Neural cell (in vitro differentiated cells): ENCODE data around the gene PFN3. TPM values are rescaled to one million over a fixed set of nuclear protein-coding genes. Genes with fewer than 3 reads are reported as not detected.

Experiments
- H2AFZ ChIP-seq: fragments of 200-600, 300-800 bp; sonication (generic), shearing (Covaris generic); 2 replicates; pipeline ENCODE4 v1.6.0; 2014; ENCODE audit warnings: low read depth, mild to moderate bottlenecking, antibody characterized with exemption, low read length, moderate library complexity
- H3F3A ChIP-seq: fragments of 200-600 bp; shearing (Covaris generic); 2 replicates; pipeline ENCODE4 v1.6.1; 2016; ENCODE audit warnings: mild to moderate bottlenecking, moderate library complexity, mixed read lengths, antibody characterized with exemption, low read length; ENCODE audit not compliant: insufficient read depth, poor library complexity, severe bottlenecking
- H3K27ac ChIP-seq: fragments of 200-600, 300-800 bp; sonication (generic), shearing (Covaris generic); 2 replicates; pipeline ENCODE4 v1.5.1; 2014; ENCODE audit warnings: mild to moderate bottlenecking, low read length, moderate library complexity
- H3K27me3 ChIP-seq: fragments of 300-800, 200-600 bp; sonication (generic), shearing (Covaris generic); 2 replicates; pipeline ENCODE4 v1.6.0; 2014; ENCODE audit warnings: mild to moderate bottlenecking, low read depth, low read length, moderate library complexity; ENCODE audit not compliant: insufficient read depth
- H3K36me3 ChIP-seq: fragments of 300-800, 200-600 bp; sonication (generic), shearing (Covaris generic); 2 replicates; pipeline ENCODE4 v1.5.1; 2014; ENCODE audit warnings: mild to moderate bottlenecking, antibody characterized with exemption, low read length, moderate library complexity; ENCODE audit not compliant: insufficient read depth
- H3K4me2 ChIP-seq: fragments of 300-800, 200-600 bp; sonication (generic), shearing (Covaris generic); 2 replicates; pipeline ENCODE4 v1.6.0; 2014; ENCODE audit warnings: mild to moderate bottlenecking, low read length
- H3K4me3 ChIP-seq: fragments of 300-800, 200-600 bp; sonication (generic), shearing (Covaris generic); 2 replicates; pipeline ENCODE4 v1.5.1; 2014; ENCODE audit warnings: mild to moderate bottlenecking, low read length, moderate library complexity
- H3K79me2 ChIP-seq: fragments of 200-600 bp; shearing (Covaris generic); replicated peaks from 2 replicates; pipeline ENCODE4 v1.6.0; 2014; ENCODE audit warnings: mild to moderate bottlenecking, low read length, moderate library complexity; ENCODE audit not compliant: insufficient read depth
- H3K9ac ChIP-seq: fragments of 300-800, 200-600 bp; sonication (generic), shearing (Covaris generic); 2 replicates; pipeline ENCODE4 v1.6.1; 2016; ENCODE audit warnings: mild to moderate bottlenecking, low read length, mixed read lengths
- H3K9me2 ChIP-seq: fragments of 200-600 bp; shearing (Covaris generic); 2 replicates; pipeline ENCODE4 v1.6.1; 2016; ENCODE audit warnings: mild to moderate bottlenecking, low read length, mixed read lengths; ENCODE audit not compliant: insufficient read depth
- H3K9me3 ChIP-seq: fragments of 200-600, 300-800 bp; sonication (generic), shearing (Covaris generic); 2 replicates; pipeline ENCODE4 v1.6.1; 2016; ENCODE audit warnings: mild to moderate bottlenecking, mixed run types, low read length, moderate library complexity, mixed read lengths
- H4K20me1 ChIP-seq: fragments of 200-600 bp; shearing (Covaris generic); 2 replicates; pipeline ENCODE4 v1.6.1; 2016; ENCODE audit warnings: mild to moderate bottlenecking, mixed run types; ENCODE audit not compliant: insufficient read depth
- CTCF ChIP-seq: fragments of 450-650 bp; IDR thresholded peaks from 2 replicates; pipeline ENCODE4 v1.5.1; 2014; ENCODE audit warnings: antibody characterized with exemption, mild to moderate bottlenecking, moderate library complexity; ENCODE audit not compliant: poor library complexity, severe bottlenecking
- EP300 ChIP-seq: fragments of 450-650 bp; conservative IDR thresholded peaks from 2 replicates; pipeline ENCODE4 v1.6.1; 2014; ENCODE audit warnings: antibody characterized with exemption, mild to moderate bottlenecking, moderate library complexity; ENCODE audit not compliant: poor library complexity, severe bottlenecking
- EZH2 ChIP-seq: fragments of 200-600, 300-800 bp; shearing (Covaris generic), sonication (generic); IDR thresholded peaks from 2 replicates; pipeline ENCODE4 v1.6.1; 2014; ENCODE audit warnings: antibody characterized with exemption, low read length, borderline replicate concordance, mild to moderate bottlenecking; ENCODE audit not compliant: insufficient read depth, poor library complexity, severe bottlenecking
- MXI1 ChIP-seq: fragments of 450-650 bp; conservative IDR thresholded peaks from 2 replicates; pipeline ENCODE4 v1.6.1; 2014; ENCODE audit warnings: antibody characterized with exemption, mild to moderate bottlenecking; ENCODE audit not compliant: poor library complexity, severe bottlenecking
- POLR2AphosphoS5 ChIP-seq: IDR thresholded peaks from 2 replicates; pipeline ENCODE4 v1.6.1; 2012
- RAD21 ChIP-seq: fragments of 450-650 bp; conservative IDR thresholded peaks from 2 replicates; pipeline ENCODE4 v1.6.1; 2014; ENCODE audit warnings: antibody characterized with exemption, mild to moderate bottlenecking, moderate library complexity
- REST ChIP-seq: IDR thresholded peaks from 2 replicates; pipeline ENCODE4 v1.6.1; 2012; ENCODE audit warnings: borderline replicate concordance
- SMC3 ChIP-seq: fragments of 450-650 bp; conservative IDR thresholded peaks from 2 replicates; pipeline ENCODE4 v1.6.1; 2014; ENCODE audit warnings: antibody characterized with exemption, mild to moderate bottlenecking, moderate library complexity; ENCODE audit not compliant: poor library complexity
- TAF1 ChIP-seq: IDR thresholded peaks from 2 replicates; pipeline ENCODE4 v1.6.1; 2012; ENCODE audit warnings: low read depth
- polyA plus RNA-seq: library from polyadenylated mRNA; depleted of rRNA; stranded (reverse); fragments of >200 nt; gene quantifications from 2 replicates; pipeline ENCODE4 v1.2.3, GENCODE V29; 2014

PFN3 gene
- polyA plus RNA-seq, 1 donor from 2014 or later, result not detected

- Histone ChIP-seq H3K27me3 (no peaks in the 10 kb centered on the region), H2AFZ (peak within 1 kb of the TSS; percentile 85), H3K27ac (peak within 1 kb of the TSS; percentile 88), H4K20me1 (no peaks in the 10 kb centered on the region), H3K79me2 (peaks cover 36% of the 10 kb centered on the region), H3K9ac (peak within 1 kb of the TSS; percentile 91), H3F3A (no peaks in the 10 kb centered on the region), H3K4me3 (peak within 1 kb of the TSS; percentile 97), H3K9me3 (no peaks in the 10 kb centered on the region), H3K36me3 (no peaks in the 10 kb centered on the region), H3K9me2 (no peaks in the 10 kb centered on the region), H3K4me2 (peak within 1 kb of the TSS; percentile 92)
- no peak for TF ChIP-seq TAF1
- peak; percentile 85 for TF ChIP-seq MXI1
- TF ChIP-seq SMC3, result peak; percentile 72
- peak; percentile 61 for TF ChIP-seq POLR2AphosphoS5
- peak; percentile 58 for TF ChIP-seq CTCF
- no peak for TF ChIP-seq REST
- TF ChIP-seq EP300, result peak; percentile 64
- no peak for TF ChIP-seq EZH2
- TF ChIP-seq RAD21, result peak; percentile 60
Observed at GRCh38 chr5:177446200-177447065, 46.0 kb upstream of the PFN3 start, which contains the start of gene PRR7. PRR7 (plus strand) TSS chr5:177446814; CDS start chr5:177455068, 8,254 bp downstream.

- TF ChIP-seq REST, result no peak
- TF ChIP-seq MXI1, result no peak
- no peak for TF ChIP-seq EZH2
- Histone ChIP-seq H3K27ac (peak overlapping the region; percentile 88), H3F3A (no peaks in the 10 kb centered on the region), H2AFZ (no peak overlapping the region), H4K20me1 (no peaks in the 10 kb centered on the region), H3K4me2 (peak overlapping the region; percentile 92), H3K27me3 (no peaks in the 10 kb centered on the region), H3K9ac (peak overlapping the region; percentile 91), H3K4me3 (peak overlapping the region; percentile 97), H3K9me3 (no peaks in the 10 kb centered on the region), H3K9me2 (no peaks in the 10 kb centered on the region), H3K36me3 (no peaks in the 10 kb centered on the region), H3K79me2 (peaks cover 36% of the 10 kb centered on the region)
Observed at GRCh38 chr5:177445917-177446199, 45.4 kb upstream of the PFN3 start.
